Keratinocyte (primary cell): ENCODE measurements around the gene PLEKHH1. TPM values are rescaled to one million over a fixed set of nuclear protein-coding genes. Genes with fewer than 3 reads are reported as not detected.

Source experiments
- DNase-seq: peaks from one replicate; pipeline ENCODE4 v3.0.0-alpha.2; 2011; ENCODE audit warnings: low read depth, missing footprints, low spot score
- FAIRE-seq: peaks from 2 replicates; lab custom pipeline; 2011; peaks lifted over from hg19 to GRCh38; lab: Jason Lieb, UNC
- H2AFZ ChIP-seq: 2 replicates; pipeline ENCODE4 v1.6.0; 2012; ENCODE audit warnings: low read length, control low read depth, inconsistent platforms; ENCODE audit not compliant: control insufficient read depth
- H3K27ac ChIP-seq: 2 replicates; pipeline ENCODE4 v1.5.1; 2011; ENCODE audit warnings: low read length; ENCODE audit not compliant: control insufficient read depth, insufficient read depth
- H3K27me3 ChIP-seq: 3 replicates; pipeline ENCODE4 v1.6.0; 2011; ENCODE audit warnings: low read length; ENCODE audit not compliant: control insufficient read depth, insufficient read depth; ENCODE audit errors: extremely low read depth
- H3K36me3 ChIP-seq, 2 experiments: 2 replicates in 1 of 2; 3 replicates in 1 of 2; pipeline ENCODE4 v1.5.1; 2011; ENCODE audit warnings: low read length in 2 of 2, mild to moderate bottlenecking in 1 of 2; ENCODE audit not compliant: control insufficient read depth in 2 of 2, insufficient read depth in 2 of 2; ENCODE audit errors: extremely low read depth in 1 of 2
- H3K4me1 ChIP-seq: 3 replicates; pipeline ENCODE4 v1.5.1; 2011; ENCODE audit warnings: low read length; ENCODE audit not compliant: control insufficient read depth, insufficient read depth; ENCODE audit errors: extremely low read depth
- H3K4me2 ChIP-seq: 3 replicates; pipeline ENCODE4 v1.6.0; 2011; ENCODE audit warnings: low read depth, low read length; ENCODE audit not compliant: control insufficient read depth, insufficient read depth; ENCODE audit errors: extremely low read depth
- H3K4me3 ChIP-seq, 3 experiments: fragments of 200-600 bp in 1 of 3; sonication (generic) in 1 of 3; 2 replicates in 2 of 3; 3 replicates in 1 of 3; pipeline ENCODE4 v1.5.1; 2011 to 2016; ENCODE audit warnings: low read length in 3 of 3, mild to moderate bottlenecking in 3 of 3, control low read depth in 2 of 3, inconsistent platforms in 1 of 3, low read depth in 1 of 3, mixed read lengths in 1 of 3, mixed run types in 1 of 3, moderate library complexity in 1 of 3; ENCODE audit not compliant: control insufficient read depth in 2 of 3, insufficient read depth in 2 of 3; ENCODE audit errors: extremely low read depth in 1 of 3
- H3K79me2 ChIP-seq: 2 replicates; pipeline ENCODE4 v1.6.0; 2012; ENCODE audit warnings: low read length; ENCODE audit not compliant: control insufficient read depth, insufficient read depth
- H3K9ac ChIP-seq: 3 replicates; pipeline ENCODE4 v1.6.0; 2011; ENCODE audit warnings: low read length; ENCODE audit not compliant: control insufficient read depth, insufficient read depth; ENCODE audit errors: extremely low read depth
- H3K9me1 ChIP-seq: 3 replicates; pipeline ENCODE4 v1.6.0; 2011; ENCODE audit warnings: low read length; ENCODE audit not compliant: control insufficient read depth, insufficient read depth; ENCODE audit errors: extremely low read depth
- H3K9me3 ChIP-seq: 2 replicates; pipeline ENCODE4 v1.5.1; 2012; ENCODE audit warnings: low read depth, low read length; ENCODE audit not compliant: control insufficient read depth
- H4K20me1 ChIP-seq: 3 replicates; pipeline ENCODE4 v1.6.0; 2011; ENCODE audit warnings: low read length; ENCODE audit not compliant: control insufficient read depth, insufficient read depth; ENCODE audit errors: extremely low read depth
- CTCF ChIP-seq, 3 experiments: IDR thresholded peaks in 1 of 3; conservative IDR thresholded peaks in 1 of 3; optimal IDR thresholded peaks in 1 of 3; 2 replicates in 2 of 3; 3 replicates in 1 of 3; pipeline versions ENCODE3 to v1.5.1; 2011; ENCODE audit warnings: low read length in 3 of 3, mild to moderate bottlenecking in 3 of 3, moderate library complexity in 2 of 3, control low read depth in 1 of 3, inconsistent platforms in 1 of 3; ENCODE audit not compliant: insufficient read depth in 2 of 3; ENCODE audit errors: extremely low read depth in 1 of 3
- EZH2 ChIP-seq: IDR thresholded peaks from one replicate; pipeline ENCODE4 v1.6.1; 2012; ENCODE audit warnings: inconsistent platforms, mild to moderate bottlenecking, low read length, moderate library complexity
- dilution Hi-C: fragments of 300-500 bp; cut with MboI; formaldehyde crosslinking; loops from one replicate; pipeline ENCODE4 v1.7.0; 2020; ENCODE audit warnings: low sequenced_read_pairs; ENCODE audit not compliant: extremely low pct_ligation_motif_present
- polyA plus RNA-seq, 5 experiments: library from polyadenylated mRNA; depleted of rRNA in 3 of 5; stranded (reverse) in 3 of 5; stranded (forward) in 1 of 5; unstranded in 1 of 5; fragments of >200 nt; gene quantifications; 1 replicate in 1 of 5; 2 replicates in 3 of 5; 3 replicates in 1 of 5; pipeline versions ENCODE4 v1.2.1 to v1.2.3, GENCODE V29; 2011 to 2012; ENCODE audit warnings: missing spikeins in 2 of 5, low read depth in 1 of 5, low replicate concordance in 1 of 5

PLEKHH1 gene
- polyA plus RNA-seq, 1 donor (not counting 4 experiments of a cell fraction or from before 2014, with no cell fraction given), result 4.4 TPM

GRCh38 chr14:67493092-67493717 is 39.9 kb upstream of the PLEKHH1 start:
- H3K27ac ChIP-seq, result no peak overlapping the region
- H3K9me1 ChIP-seq, result no peaks in the 10 kb centered on the region
- no peak overlapping the region for H2AFZ ChIP-seq
- H3K36me3 ChIP-seq, result no peaks in the 10 kb centered on the region
- FAIRE-seq (no peak), DNase-seq (no peak)
- dilution Hi-C loops, result no loop called here
- H3K4me3 ChIP-seq, result no peak overlapping the region
- no peaks in the 10 kb centered on the region for H3K79me2 ChIP-seq
- H3K9me3 ChIP-seq, result peaks cover 3% of the 10 kb centered on the region
- no peaks in the 10 kb centered on the region for H3K4me1 ChIP-seq
- H3K9ac ChIP-seq, result no peak overlapping the region
- no peak overlapping the region for H3K4me2 ChIP-seq
- no peaks in the 10 kb centered on the region for H4K20me1 ChIP-seq
- TF ChIP-seq CTCF (optimal IDR thresholded peaks at IDR 0.05 in 1 of 3, IDR thresholded peaks at IDR 0.05 in 1 of 3, conservative IDR thresholded peaks at IDR 0.05 in 1 of 3; ENCODE audit: extremely low read depth in 1 of 3, insufficient read depth in 2 of 3, low read length in 3 of 3) (no peak), EZH2 (no peak)
- H3K27me3 ChIP-seq, result peaks cover 4% of the 10 kb centered on the region

GRCh38 chr14:67495827-67496226 is 37.3 kb upstream of the PLEKHH1 start:
- Histone ChIP-seq H3K36me3 (no peaks in the 10 kb centered on the region), H3K4me3 (no peak overlapping the region), H3K27ac (no peak overlapping the region), H4K20me1 (no peaks in the 10 kb centered on the region), H3K4me2 (no peak overlapping the region), H3K27me3 (peaks cover 4% of the 10 kb centered on the region), H2AFZ (no peak overlapping the region), H3K79me2 (no peaks in the 10 kb centered on the region), H3K4me1 (no peaks in the 10 kb centered on the region), H3K9me1 (no peaks in the 10 kb centered on the region), H3K9me3 (peaks cover 3% of the 10 kb centered on the region), H3K9ac (no peak overlapping the region)
- DNase-seq (no peak), FAIRE-seq (no peak)
- dilution Hi-C loops, result no loop called here
- TF ChIP-seq EZH2 (no peak), CTCF (optimal IDR thresholded peaks at IDR 0.05 in 1 of 3, IDR thresholded peaks at IDR 0.05 in 1 of 3, conservative IDR thresholded peaks at IDR 0.05 in 1 of 3; ENCODE audit: extremely low read depth in 1 of 3, insufficient read depth in 2 of 3, low read length in 3 of 3) (no peak)
